ENCODE measurements around the gene CABP1. TPM values are rescaled to one million over a fixed set of nuclear protein-coding genes. Genes with fewer than 3 reads are reported as not detected.

The CABP1 gene
- total RNA-seq: 1 to 10 TPM in 1 of 3 donors, under 1 TPM in 1, not detected in 1; 0.80 to 2.3 TPM

- TF ChIP-seq POLR2A (IDR thresholded peaks at IDR 0.05): no peak
- intact Hi-C loops (cut with DNase I; ENCODE audit: low total_unique reads): no loop called here
- DNase-seq (ENCODE audit: low spot score in 2 of 2): no peak
- Histone ChIP-seq H3K4me1 (peaks cover 6 to 13% of the 10 kb centered on the region in 2 donors), H3K9me3 (no peaks in the 10 kb centered on the region), H3K4me3 (peak within 1 kb of the TSS; percentile 30 to 70 (median 52)), H3K27ac (no peak within 1 kb of the TSS), H3K27me3 (peaks cover 3 to 47% of the 10 kb centered on the region in 2 donors), H3K36me3 (no peaks in the 10 kb centered on the region)
Measured at GRCh38 chr12:120639771-120640721, at the start of gene CABP1. Gene CABP1 (plus strand): TSS chr12:120640626. CDS start chr12:120640686, 60 bp downstream.

- no peak overlapping the region for H3K4me3 ChIP-seq
- no peaks in the 10 kb centered on the region for H3K4me1 ChIP-seq
- intact Hi-C loops (cut with DNase I; ENCODE audit: low total_unique reads): no loop called here
- no peaks in the 10 kb centered on the region for H3K9me3 ChIP-seq
- H3K36me3 ChIP-seq: no peaks in the 10 kb centered on the region
- H3K27ac ChIP-seq: no peak overlapping the region
- no peak for TF ChIP-seq CTCF (IDR thresholded peaks at IDR 0.05)
- no peak for TF ChIP-seq POLR2AphosphoS5 (IDR thresholded peaks at IDR 0.05)
- no peak for TF ChIP-seq POLR2A (IDR thresholded peaks at IDR 0.05)
- no peak for DNase-seq (ENCODE audit: low spot score in 2 of 2)
- H3K27me3 ChIP-seq: no peaks in the 10 kb centered on the region
Measured at GRCh38 chr12:120590741-120591407, 49.6 kb upstream of the CABP1 start.

GRCh38 chr12:120592121-120593049 is 48.0 kb upstream of the CABP1 start:
- H3K9me3 ChIP-seq: no peaks in the 10 kb centered on the region
- no peaks in the 10 kb centered on the region for H3K36me3 ChIP-seq
- no peak for DNase-seq (ENCODE audit: low spot score in 2 of 2)
- no peak overlapping the region for H3K27ac ChIP-seq
- intact Hi-C loops (cut with DNase I; ENCODE audit: low total_unique reads): no loop called here
- TF ChIP-seq POLR2AphosphoS5 (IDR thresholded peaks at IDR 0.05): no peak
- no peak for TF ChIP-seq CTCF (IDR thresholded peaks at IDR 0.05)
- TF ChIP-seq POLR2A (IDR thresholded peaks at IDR 0.05): no peak
- H3K27me3 ChIP-seq: no peaks in the 10 kb centered on the region
- H3K4me1 ChIP-seq: no peaks in the 10 kb centered on the region
- H3K4me3 ChIP-seq: no peak overlapping the region

GRCh38 chr12:120596901-120597300 is 43.5 kb upstream of the CABP1 start:
- H3K4me1 ChIP-seq: no peaks in the 10 kb centered on the region
- no peaks in the 10 kb centered on the region for H3K36me3 ChIP-seq
- H3K9me3 ChIP-seq: no peaks in the 10 kb centered on the region
- H3K4me3 ChIP-seq: no peak overlapping the region
- H3K27ac ChIP-seq: no peak overlapping the region
- peaks cover 0 to 5% of the 10 kb centered on the region in 2 donors for H3K27me3 ChIP-seq
- no peak for DNase-seq (ENCODE audit: low spot score in 2 of 2)
- TF ChIP-seq CTCF (IDR thresholded peaks at IDR 0.05) (no peak), POLR2A (IDR thresholded peaks at IDR 0.05) (no peak), POLR2AphosphoS5 (IDR thresholded peaks at IDR 0.05) (no peak)
- intact Hi-C loops (cut with DNase I; ENCODE audit: low total_unique reads): no loop called here

- H3K9me3 ChIP-seq: no peaks in the 10 kb centered on the region
- intact Hi-C loops (cut with DNase I; ENCODE audit: low total_unique reads): no loop called here
- no peak overlapping the region for H3K4me3 ChIP-seq
- no peak for DNase-seq (ENCODE audit: low spot score in 2 of 2)
- H3K27ac ChIP-seq: no peak overlapping the region
- H3K27me3 ChIP-seq: peaks cover 0 to 8% of the 10 kb centered on the region in 2 donors
- TF ChIP-seq POLR2AphosphoS5 (IDR thresholded peaks at IDR 0.05): no peak
- no peak for TF ChIP-seq POLR2A (IDR thresholded peaks at IDR 0.05)
- no peak for TF ChIP-seq CTCF (IDR thresholded peaks at IDR 0.05)
- no peaks in the 10 kb centered on the region for H3K36me3 ChIP-seq
- H3K4me1 ChIP-seq: no peaks in the 10 kb centered on the region
Measured at GRCh38 chr12:120597861-120598260, 42.6 kb upstream of the CABP1 start.
